NT2/D1 (cell line): ENCODE data around the gene CCAR1.

Source experiments
- SUZ12 ChIP-seq: IDR thresholded peaks from 2 replicates; pipeline ENCODE4 v1.6.1; 2011; ENCODE audit not compliant: insufficient read length, insufficient read depth; ENCODE audit errors: extremely low read depth
- YY1 ChIP-seq: IDR thresholded peaks from 2 replicates; pipeline ENCODE4 v1.6.1; 2011; ENCODE audit not compliant: insufficient read length, insufficient read depth
- ZNF274 ChIP-seq: IDR thresholded peaks from 2 replicates; pipeline ENCODE4 v1.6.1; 2011; ENCODE audit warnings: mild to moderate bottlenecking, low read depth, low read length

DNA sequence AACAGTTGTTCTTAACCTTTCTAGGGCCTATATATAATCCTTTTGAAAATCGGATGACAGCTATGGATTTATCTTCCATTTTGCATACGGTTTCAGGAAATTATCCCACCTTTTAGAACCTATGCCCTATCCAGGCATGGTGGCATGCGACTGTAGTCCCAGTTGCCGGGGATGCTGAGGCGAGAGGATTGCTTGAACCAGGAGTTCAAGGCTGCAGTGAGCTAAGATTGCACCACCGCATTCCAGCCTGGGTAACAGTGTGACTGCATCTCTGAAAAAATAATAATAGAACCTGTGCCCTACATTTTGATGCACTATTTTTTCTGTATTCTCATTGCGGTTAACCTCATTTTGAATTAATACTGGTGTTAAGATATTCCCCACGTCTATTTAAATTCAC is 11.6 kb downstream of the CCAR1 start:
- TF ChIP-seq ZNF274 = no peak
- TF ChIP-seq YY1 = no peak
- no peak for TF ChIP-seq SUZ12
